ENCODE measurements around the gene CDC42EP4. TPM values are rescaled to one million over a fixed set of nuclear protein-coding genes. Genes with fewer than 3 reads are reported as not detected.

Gene CDC42EP4
- polyA plus RNA-seq, 1 donor from 2014 or later: 19.4 TPM

- no peaks in the 10 kb centered on the region for H3F3A ChIP-seq (ENCODE audit: insufficient read depth, low read length, poor library complexity, severe bottlenecking)
- H3K9ac ChIP-seq (ENCODE audit: low read length): no peak overlapping the region
- no peak overlapping the region for H3K4me2 ChIP-seq (ENCODE audit: low read length)
- H3K27ac ChIP-seq (ENCODE audit: low read length): no peak overlapping the region
- H2AFZ ChIP-seq (ENCODE audit: low read depth, low read length): no peak overlapping the region
- H3K4me3 ChIP-seq (ENCODE audit: low read length): no peak overlapping the region
- no peaks in the 10 kb centered on the region for H3K36me3 ChIP-seq (ENCODE audit: insufficient read depth, low read length)
- peaks cover 13% of the 10 kb centered on the region for H3K79me2 ChIP-seq (replicated peaks; ENCODE audit: insufficient read depth, low read length)
- no peaks in the 10 kb centered on the region for H3K9me2 ChIP-seq (ENCODE audit: insufficient read depth, low read length)
- no peaks in the 10 kb centered on the region for H4K20me1 ChIP-seq (ENCODE audit: insufficient read depth)
- H3K9me3 ChIP-seq (ENCODE audit: low read length): no peaks in the 10 kb centered on the region
- H3K27me3 ChIP-seq (ENCODE audit: insufficient read depth, low read depth, low read length): no peaks in the 10 kb centered on the region
- no peak for TF ChIP-seq REST (IDR thresholded peaks at IDR 0.05; ENCODE audit: borderline replicate concordance)
- no peak for TF ChIP-seq EP300 (conservative IDR thresholded peaks at IDR 0.05; ENCODE audit: poor library complexity, severe bottlenecking)
- no peak for TF ChIP-seq RAD21 (conservative IDR thresholded peaks at IDR 0.05)
Measured at GRCh38 chr17:73285603-73285908, 26.2 kb downstream of the CDC42EP4 start.

GRCh38 chr17:73284906-73285602, 26.7 kb downstream of the CDC42EP4 start:
- H3K9me2 ChIP-seq (ENCODE audit: insufficient read depth, low read length): no peaks in the 10 kb centered on the region
- no peaks in the 10 kb centered on the region for H3F3A ChIP-seq (ENCODE audit: insufficient read depth, low read length, poor library complexity, severe bottlenecking)
- no peak overlapping the region for H3K4me2 ChIP-seq (ENCODE audit: low read length)
- H3K79me2 ChIP-seq (replicated peaks; ENCODE audit: insufficient read depth, low read length): peaks cover 13% of the 10 kb centered on the region
- TF ChIP-seq EP300 (conservative IDR thresholded peaks at IDR 0.05; ENCODE audit: poor library complexity, severe bottlenecking) (no peak), EZH2 (IDR thresholded peaks at IDR 0.05; ENCODE audit: borderline replicate concordance, insufficient read depth, low read length, poor library complexity, severe bottlenecking) (no peak), SMC3 (conservative IDR thresholded peaks at IDR 0.05; ENCODE audit: poor library complexity) (no peak), REST (IDR thresholded peaks at IDR 0.05; ENCODE audit: borderline replicate concordance) (no peak), CTCF (IDR thresholded peaks at IDR 0.05; ENCODE audit: poor library complexity, severe bottlenecking) (no peak), TAF1 (IDR thresholded peaks at IDR 0.05; ENCODE audit: low read depth) (no peak), POLR2AphosphoS5 (IDR thresholded peaks at IDR 0.05) (no peak), RAD21 (conservative IDR thresholded peaks at IDR 0.05) (no peak), MXI1 (conservative IDR thresholded peaks at IDR 0.05; ENCODE audit: poor library complexity, severe bottlenecking) (no peak)
- no peak overlapping the region for H3K9ac ChIP-seq (ENCODE audit: low read length)
- no peaks in the 10 kb centered on the region for H3K9me3 ChIP-seq (ENCODE audit: low read length)
- no peak overlapping the region for H3K27ac ChIP-seq (ENCODE audit: low read length)
- H4K20me1 ChIP-seq (ENCODE audit: insufficient read depth): no peaks in the 10 kb centered on the region
- H3K36me3 ChIP-seq (ENCODE audit: insufficient read depth, low read length): no peaks in the 10 kb centered on the region
- no peak overlapping the region for H3K4me3 ChIP-seq (ENCODE audit: low read length)
- H2AFZ ChIP-seq (ENCODE audit: low read depth, low read length): no peak overlapping the region
- H3K27me3 ChIP-seq (ENCODE audit: insufficient read depth, low read depth, low read length): no peaks in the 10 kb centered on the region

Data from neural cell (in vitro differentiated cells).